Activated naive CD4-positive, alpha-beta T cell treated with anti-CD3 and anti-CD28 coated beads for 36 hours (primary cell): ENCODE data around the gene FGF4. TPM values are rescaled to one million over a fixed set of nuclear protein-coding genes. Genes with fewer than 3 reads are reported as not detected.

Experiments
- CTCF ChIA-PET: fragments of 350-600 bp; sonication (Branson Sonifier 250); formaldehyde crosslinking; loops from one replicate; lab custom pipeline; 2021; ENCODE audit warnings: antibody characterized with exemption; lab: Charles Lee
- DNase-seq: peaks from one replicate; pipeline ENCODE4 v3.0.0-alpha.2; 2020
- H3K27ac Mint-ChIP-seq: one replicate; pipeline ENCODE4 v1.8.0; 2021; ENCODE audit warnings: mild to moderate bottlenecking, mixed read lengths
- H3K27me3 Mint-ChIP-seq: one replicate; pipeline ENCODE4 v1.8.0; 2021; ENCODE audit warnings: low read depth, mixed read lengths
- H3K36me3 Mint-ChIP-seq: one replicate; pipeline ENCODE4 v1.8.0; 2021; ENCODE audit warnings: low read depth, mixed read lengths
- H3K4me1 Mint-ChIP-seq: one replicate; pipeline ENCODE4 v1.8.0; 2021; ENCODE audit warnings: low read depth, mixed read lengths
- H3K4me3 Mint-ChIP-seq: one replicate; pipeline ENCODE4 v1.8.0; 2021; ENCODE audit warnings: mild to moderate bottlenecking, moderate library complexity, mixed read lengths
- H3K9me3 Mint-ChIP-seq: one replicate; pipeline ENCODE4 v1.8.0; 2021; ENCODE audit warnings: mixed read lengths
- intact Hi-C: fragments of 100-400 bp; cut with micrococcal nuclease; formaldehyde crosslinking; loops from one replicate; pipeline ENCODE4 v1.15.1; 2023
- total RNA-seq, 2 experiments: library from RNA; stranded (reverse); gene quantifications; one replicate each; pipeline ENCODE4 v1.2.3, GENCODE V29; 2021

FGF4 gene
- total RNA-seq, 2 experiments from 2014 or later = not detected

GRCh38 chr11:69802590-69802989 lies 27.4 kb upstream of the FGF4 start:
- no peak for DNase-seq
- Mint-ChIP-seq H3K27ac (no peak overlapping the region), H3K4me1 (no peaks in the 10 kb centered on the region), H3K27me3 (no peaks in the 10 kb centered on the region), H3K36me3 (no peaks in the 10 kb centered on the region), H3K4me3 (no peak overlapping the region), H3K9me3 (no peaks in the 10 kb centered on the region)
- intact Hi-C loops = loop anchor here (5.0 kb wide), 1 partner anchor 95 kb away; no protein-coding TSS in a partner anchor
- CTCF ChIA-PET = no interaction called here

- Mint-ChIP-seq H3K4me1 (no peaks in the 10 kb centered on the region), H3K36me3 (no peaks in the 10 kb centered on the region), H3K4me3 (no peak overlapping the region), H3K27me3 (no peaks in the 10 kb centered on the region), H3K27ac (no peak overlapping the region), H3K9me3 (no peaks in the 10 kb centered on the region)
- intact Hi-C loops = loop anchor here (2.0 to 5.0 kb wide), 2 partner anchors 94 to 117 kb away; no protein-coding TSS in a partner anchor
- CTCF ChIA-PET = interaction anchor here (0.5 to 0.7 kb wide), 2 partner anchors 48 to 521 kb away, joined by 3 to 4 read pairs; no protein-coding TSS in a partner anchor
- peak; percentile 45 for DNase-seq
These were observed 26.6 kb upstream of the FGF4 start for GRCh38 chr11:69801513-69802335.

- Mint-ChIP-seq H3K4me3 (no peak overlapping the region), H3K36me3 (no peaks in the 10 kb centered on the region), H3K27me3 (no peaks in the 10 kb centered on the region), H3K9me3 (no peaks in the 10 kb centered on the region), H3K27ac (no peak overlapping the region), H3K4me1 (no peaks in the 10 kb centered on the region)
- CTCF ChIA-PET = no interaction called here
- intact Hi-C loops = loop anchor here (2.0 to 5.0 kb wide), 2 partner anchors 93 to 115 kb away; no protein-coding TSS in a partner anchor
- DNase-seq = no peak
These were observed 25.1 kb upstream of the FGF4 start for GRCh38 chr11:69800278-69800677.

GRCh38 chr11:69799582-69799981 lies 24.4 kb upstream of the FGF4 start:
- H3K27ac Mint-ChIP-seq = no peak overlapping the region
- no peaks in the 10 kb centered on the region for H3K27me3 Mint-ChIP-seq
- H3K9me3 Mint-ChIP-seq = no peaks in the 10 kb centered on the region
- no peak for DNase-seq
- H3K36me3 Mint-ChIP-seq = no peaks in the 10 kb centered on the region
- H3K4me3 Mint-ChIP-seq = no peak overlapping the region
- H3K4me1 Mint-ChIP-seq = no peaks in the 10 kb centered on the region
- intact Hi-C loops = no loop called here
- CTCF ChIA-PET = no interaction called here

GRCh38 chr11:69799097-69799496 lies 24.0 kb upstream of the FGF4 start:
- Mint-ChIP-seq H3K27me3 (no peaks in the 10 kb centered on the region), H3K4me1 (no peaks in the 10 kb centered on the region), H3K27ac (no peak overlapping the region), H3K4me3 (no peak overlapping the region), H3K36me3 (no peaks in the 10 kb centered on the region), H3K9me3 (no peaks in the 10 kb centered on the region)
- intact Hi-C loops = no loop called here
- no peak for DNase-seq
- CTCF ChIA-PET = no interaction called here

GRCh38 chr11:69797737-69798528 lies 22.8 kb upstream of the FGF4 start:
- no peak for DNase-seq
- CTCF ChIA-PET = no interaction called here
- no peaks in the 10 kb centered on the region for H3K27me3 Mint-ChIP-seq
- no peaks in the 10 kb centered on the region for H3K36me3 Mint-ChIP-seq
- H3K4me1 Mint-ChIP-seq = no peaks in the 10 kb centered on the region
- H3K4me3 Mint-ChIP-seq = no peak overlapping the region
- intact Hi-C loops = no loop called here
- no peak overlapping the region for H3K27ac Mint-ChIP-seq
- no peaks in the 10 kb centered on the region for H3K9me3 Mint-ChIP-seq

- H3K4me3 Mint-ChIP-seq = no peak overlapping the region
- H3K4me1 Mint-ChIP-seq = no peaks in the 10 kb centered on the region
- H3K36me3 Mint-ChIP-seq = no peaks in the 10 kb centered on the region
- CTCF ChIA-PET = no interaction called here
- H3K9me3 Mint-ChIP-seq = no peaks in the 10 kb centered on the region
- no peaks in the 10 kb centered on the region for H3K27me3 Mint-ChIP-seq
- intact Hi-C loops = no loop called here
- DNase-seq = no peak
- no peak overlapping the region for H3K27ac Mint-ChIP-seq
These were observed 22.0 kb upstream of the FGF4 start for GRCh38 chr11:69797156-69797555.

GRCh38 chr11:69796063-69796462 lies 20.9 kb upstream of the FGF4 start:
- no peaks in the 10 kb centered on the region for H3K9me3 Mint-ChIP-seq
- no peaks in the 10 kb centered on the region for H3K36me3 Mint-ChIP-seq
- H3K27me3 Mint-ChIP-seq = no peaks in the 10 kb centered on the region
- H3K4me3 Mint-ChIP-seq = no peak overlapping the region
- no peak for DNase-seq
- no peak overlapping the region for H3K27ac Mint-ChIP-seq
- no peaks in the 10 kb centered on the region for H3K4me1 Mint-ChIP-seq
- intact Hi-C loops = no loop called here
- CTCF ChIA-PET = no interaction called here

- Mint-ChIP-seq H3K4me3 (no peak overlapping the region), H3K27ac (no peak overlapping the region), H3K4me1 (no peaks in the 10 kb centered on the region), H3K27me3 (no peaks in the 10 kb centered on the region), H3K36me3 (no peaks in the 10 kb centered on the region), H3K9me3 (no peaks in the 10 kb centered on the region)
- intact Hi-C loops = no loop called here
- CTCF ChIA-PET = no interaction called here
- no peak for DNase-seq
These were observed 16.4 kb upstream of the FGF4 start for GRCh38 chr11:69791276-69792180.

GRCh38 chr11:69788956-69789355 lies 13.8 kb upstream of the FGF4 start:
- no peak for DNase-seq
- no peaks in the 10 kb centered on the region for H3K9me3 Mint-ChIP-seq
- no peak overlapping the region for H3K27ac Mint-ChIP-seq
- H3K4me1 Mint-ChIP-seq = no peaks in the 10 kb centered on the region
- intact Hi-C loops = no loop called here
- no peaks in the 10 kb centered on the region for H3K27me3 Mint-ChIP-seq
- no peaks in the 10 kb centered on the region for H3K36me3 Mint-ChIP-seq
- CTCF ChIA-PET = no interaction called here
- no peak overlapping the region for H3K4me3 Mint-ChIP-seq

- H3K4me1 Mint-ChIP-seq = no peaks in the 10 kb centered on the region
- intact Hi-C loops = no loop called here
- DNase-seq = no peak
- H3K9me3 Mint-ChIP-seq = no peaks in the 10 kb centered on the region
- CTCF ChIA-PET = no interaction called here
- H3K36me3 Mint-ChIP-seq = no peaks in the 10 kb centered on the region
- H3K4me3 Mint-ChIP-seq = no peak overlapping the region
- no peak overlapping the region for H3K27ac Mint-ChIP-seq
- no peaks in the 10 kb centered on the region for H3K27me3 Mint-ChIP-seq
These were observed 12.8 kb upstream of the FGF4 start for GRCh38 chr11:69787906-69788305.

GRCh38 chr11:69787457-69787856 lies 12.3 kb upstream of the FGF4 start:
- CTCF ChIA-PET = no interaction called here
- Mint-ChIP-seq H3K27ac (no peak overlapping the region), H3K36me3 (no peaks in the 10 kb centered on the region), H3K27me3 (no peaks in the 10 kb centered on the region), H3K9me3 (no peaks in the 10 kb centered on the region), H3K4me1 (no peaks in the 10 kb centered on the region), H3K4me3 (no peak overlapping the region)
- DNase-seq = no peak
- intact Hi-C loops = no loop called here
